ENCODE measurements around the gene MT1X. TPM values are rescaled to one million over a fixed set of nuclear protein-coding genes. Genes with fewer than 3 reads are reported as not detected.
A peak's percentile ranks its signal among the peaks of the same experiment; 100 is the strongest.

The MT1X gene
- total RNA-seq, 4 donors from 2014 or later = 314 to 2,825 (median 445) TPM

GRCh38 chr16:56635441-56635967, 46.8 kb upstream of the MT1X start:
- WGBS, 2 donors = 29 to 41% methylated on average over 26 to 29 of the region's 40 CpGs
- Histone ChIP-seq H3K36me3 (no peaks in the 10 kb centered on the region), H3K4me1 (peaks cover 4 to 20% of the 10 kb centered on the region in 2 donors), H3K27ac (no peak overlapping the region), H3K27me3 (peaks cover 4% of the 10 kb centered on the region), H3K4me3 (replicated peaks in 1 of 3) (no peak overlapping the region), H3K9me3 (no peaks in the 10 kb centered on the region)
- no peak for DNase-seq
- intact Hi-C loops (cut with DNase I) = no loop called here
- no peak for TF ChIP-seq POLR2A (IDR thresholded peaks at IDR 0.05)
- TF ChIP-seq, protein P1, sequence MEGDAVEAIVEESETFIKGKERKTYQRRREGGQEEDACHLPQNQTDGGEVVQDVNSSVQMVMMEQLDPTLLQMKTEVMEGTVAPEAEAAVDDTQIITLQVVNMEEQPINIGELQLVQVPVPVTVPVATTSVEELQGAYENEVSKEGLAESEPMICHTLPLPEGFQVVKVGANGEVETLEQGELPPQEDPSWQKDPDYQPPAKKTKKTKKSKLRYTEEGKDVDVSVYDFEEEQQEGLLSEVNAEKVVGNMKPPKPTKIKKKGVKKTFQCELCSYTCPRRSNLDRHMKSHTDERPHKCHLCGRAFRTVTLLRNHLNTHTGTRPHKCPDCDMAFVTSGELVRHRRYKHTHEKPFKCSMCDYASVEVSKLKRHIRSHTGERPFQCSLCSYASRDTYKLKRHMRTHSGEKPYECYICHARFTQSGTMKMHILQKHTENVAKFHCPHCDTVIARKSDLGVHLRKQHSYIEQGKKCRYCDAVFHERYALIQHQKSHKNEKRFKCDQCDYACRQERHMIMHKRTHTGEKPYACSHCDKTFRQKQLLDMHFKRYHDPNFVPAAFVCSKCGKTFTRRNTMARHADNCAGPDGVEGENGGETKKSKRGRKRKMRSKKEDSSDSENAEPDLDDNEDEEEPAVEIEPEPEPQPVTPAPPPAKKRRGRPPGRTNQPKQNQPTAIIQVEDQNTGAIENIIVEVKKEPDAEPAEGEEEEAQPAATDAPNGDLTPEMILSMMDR (IDR thresholded peaks at IDR 0.05) = no peak

DNA sequence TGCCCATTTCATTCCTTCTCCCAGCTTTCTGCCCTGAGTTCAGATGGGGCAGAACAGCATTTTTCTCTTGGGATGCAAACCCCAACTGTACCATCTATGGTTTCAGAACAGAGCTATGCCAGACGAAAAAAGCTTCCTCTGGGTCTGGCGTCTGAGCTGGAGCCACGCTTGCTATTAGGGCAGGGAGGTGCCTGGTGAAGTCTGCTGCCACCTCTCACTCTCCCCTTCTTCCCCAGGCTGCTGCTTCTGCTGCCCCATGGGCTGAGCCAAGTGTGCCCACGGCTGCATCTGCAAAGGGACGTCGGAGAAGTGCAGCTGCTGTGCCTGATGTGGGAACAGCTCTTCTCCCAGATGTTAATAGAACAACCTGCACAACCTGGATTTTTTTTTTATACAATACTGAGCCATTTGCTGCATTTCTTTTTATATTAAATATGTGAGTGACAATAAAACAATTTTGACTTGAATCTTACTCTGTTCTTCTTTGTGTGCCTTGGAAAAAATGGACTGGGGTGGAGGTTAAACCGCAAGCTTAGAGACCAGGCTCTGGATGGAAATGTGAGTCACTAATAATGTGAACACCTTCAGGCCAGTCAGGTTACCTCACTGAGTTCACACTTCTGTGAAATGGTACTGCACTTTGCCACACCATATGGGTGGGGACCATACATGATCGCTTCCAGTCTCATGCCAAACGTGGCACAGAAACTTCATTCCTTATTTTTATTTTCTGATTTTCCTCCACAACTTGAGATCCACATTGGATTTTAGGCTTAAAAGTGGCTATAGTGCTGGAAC, 45.5 kb upstream of the MT1X start:
- TF ChIP-seq, protein P1 (IDR thresholded peaks at IDR 0.05) = no peak
- TF ChIP-seq POLR2A (IDR thresholded peaks at IDR 0.05) = no peak
- Histone ChIP-seq H3K27me3 (peaks cover 4% of the 10 kb centered on the region), H3K9me3 (no peaks in the 10 kb centered on the region), H3K4me1 (peaks cover 4 to 20% of the 10 kb centered on the region in 2 donors), H3K27ac (no peak overlapping the region), H3K36me3 (no peaks in the 10 kb centered on the region), H3K4me3 (replicated peaks in 1 of 3) (no peak overlapping the region)
- 71 to 85% methylated on average over 9 of the region's 9 CpGs for WGBS, 2 donors
- no peak for DNase-seq
- intact Hi-C loops (cut with DNase I) = no loop called here

GRCh38 chr16:56637814-56638750, 44.2 kb upstream of the MT1X start, which contains the start of gene MT1A:
Gene MT1A (plus strand): TSS chr16:56638666. CDS start chr16:56638739, 73 bp downstream.
- 12 to 23% methylated on average over 42 to 58 of the region's 68 CpGs for WGBS, 2 donors
- intact Hi-C loops (cut with DNase I) = no loop called here

DNA sequence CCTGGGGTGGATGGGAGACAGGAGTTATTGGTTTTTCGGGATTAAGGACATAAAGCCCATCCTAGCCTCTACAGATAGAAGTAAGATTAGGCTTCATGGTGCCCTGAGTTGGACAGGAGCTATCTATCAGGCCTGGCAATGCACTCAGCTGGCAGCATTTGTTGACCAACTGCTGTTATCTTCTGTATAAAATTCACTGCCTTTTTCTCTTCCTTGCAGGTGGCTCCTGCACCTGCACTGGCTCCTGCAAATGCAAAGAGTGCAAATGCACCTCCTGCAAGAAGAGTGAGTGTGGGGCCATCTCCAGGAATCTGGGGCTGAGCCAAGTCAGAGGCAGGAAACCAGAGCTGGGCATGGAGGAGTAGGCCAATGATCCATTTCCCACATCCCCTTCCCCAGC, 43.2 kb upstream of the MT1X start:
- Histone ChIP-seq H3K4me3 (replicated peaks in 1 of 3) (no peak overlapping the region), H3K27ac (no peak overlapping the region), H3K9me3 (no peaks in the 10 kb centered on the region), H3K27me3 (peaks cover 4% of the 10 kb centered on the region), H3K4me1 (peaks cover 11 to 30% of the 10 kb centered on the region in 2 donors), H3K36me3 (no peaks in the 10 kb centered on the region)
- intact Hi-C loops (cut with DNase I) = no loop called here
- 65 to 67% methylated on average over 1 of the region's 1 CpG for WGBS, 2 donors
- TF ChIP-seq POLR2A (IDR thresholded peaks at IDR 0.05) = no peak
- TF ChIP-seq, protein P1 (IDR thresholded peaks at IDR 0.05) = no peak
- DNase-seq = no peak

More at GRCh38 chr16:56637814-56638750, 44.2 kb upstream of the MT1X start, which contains the start of gene MT1A:
- H3K27ac ChIP-seq = peak within 1 kb of the TSS; percentile 26 to 61 (median 43)
- H3K9me3 ChIP-seq = no peaks in the 10 kb centered on the region
- TF ChIP-seq, protein P1 (IDR thresholded peaks at IDR 0.05) = peak in 1 of 6 experiments; percentile 1
- TF ChIP-seq POLR2A (IDR thresholded peaks at IDR 0.05) = peak in 1 of 2 donors; percentile 73
- peaks cover 4% of the 10 kb centered on the region for H3K27me3 ChIP-seq
- no peaks in the 10 kb centered on the region for H3K36me3 ChIP-seq
- H3K4me3 ChIP-seq (replicated peaks in 1 of 3) = peak within 1 kb of the TSS in 2 of 3 donors; percentile 27 to 40
- peaks cover 4 to 20% of the 10 kb centered on the region in 2 donors for H3K4me1 ChIP-seq
- peak; percentile 76 to 78 for DNase-seq

All from thyroid gland (tissue), 4 donors.